Kidney (tissue), 14 donors: ENCODE data around the gene COPE. TPM values are rescaled to one million over a fixed set of nuclear protein-coding genes. Genes with fewer than 3 reads are reported as not detected.

Experiments
- DNase-seq, 5 donors: peaks; one replicate each; pipeline ENCODE4 v3.0.0-alpha.2; 2013 to 2020
- FAIRE-seq: peaks from 2 replicates; lab custom pipeline; 2012; peaks lifted over from hg19 to GRCh38; lab: Jason Lieb, UNC
- H3K27ac ChIP-seq, 2 donors: one replicate each; pipeline ENCODE4 v1.7.0; 2013; ENCODE audit warnings: low read depth in 2 of 2, low read length in 2 of 2, inconsistent platforms in 1 of 2
- H3K27me3 ChIP-seq: one replicate; pipeline ENCODE4 v1.7.1; 2013; ENCODE audit warnings: low read length, inconsistent platforms; ENCODE audit not compliant: control insufficient read depth, insufficient read depth
- H3K36me3 ChIP-seq, 3 donors: one replicate each; pipeline versions ENCODE4 v1.7.0 to v1.7.1; 2013; ENCODE audit warnings: low read length in 3 of 3, control low read depth in 1 of 3, inconsistent platforms in 1 of 3; ENCODE audit not compliant: insufficient read depth in 3 of 3, control insufficient read depth in 2 of 3
- H3K4me1 ChIP-seq, 3 donors: one replicate each; pipeline versions ENCODE4 v1.7.0 to v1.7.1; 2013; ENCODE audit warnings: low read length in 3 of 3, inconsistent platforms in 1 of 3, low read depth in 1 of 3; ENCODE audit not compliant: control insufficient read depth in 2 of 3, insufficient read depth in 2 of 3
- H3K4me3 ChIP-seq, 3 donors: one replicate each; pipeline versions ENCODE4 v1.7.0 to v1.8.1; 2013; ENCODE audit warnings: low read length in 3 of 3, control low read depth in 1 of 3, inconsistent platforms in 1 of 3
- H3K9ac ChIP-seq, 3 donors: one replicate each; pipeline versions ENCODE4 v1.7.0 to v1.7.1; 2013; ENCODE audit warnings: low read length in 3 of 3, control low read depth in 1 of 3, inconsistent platforms in 1 of 3
- H3K9me3 ChIP-seq, 3 donors: one replicate each; pipeline versions ENCODE4 v1.7.0 to v1.7.1; 2013; ENCODE audit warnings: low read length in 3 of 3, control low read depth in 1 of 3, inconsistent platforms in 1 of 3; ENCODE audit not compliant: control insufficient read depth in 2 of 3, insufficient read depth in 1 of 3
- CTCF ChIP-seq: IDR thresholded peaks from 3 replicates; pipeline ENCODE4 v1.5.1; 2012; ENCODE audit warnings: mild to moderate bottlenecking, moderate library complexity, borderline replicate concordance; ENCODE audit not compliant: insufficient read depth; ENCODE audit errors: extremely low read depth
- intact Hi-C: fragments of 100-400 bp; cut with DNase I; formaldehyde crosslinking; loops from one replicate; pipeline ENCODE4 v1.11.1; 2022
- polyA plus RNA-seq: library from polyadenylated mRNA; stranded (reverse); fragments of 350-450 nt; fragmentation: Illumina TruSeq; extraction: RNeasy Lipid Tissue Mini Kit (QIAGEN cat#74804); gene quantifications from one replicate; pipeline ENCODE4 v1.2.3, GENCODE V29; 2014; ENCODE audit warnings: low read depth, low replicate concordance; ENCODE audit not compliant: insufficient read depth
- total RNA-seq: library from RNA; stranded (reverse); fragmentation: NEBNext Ultra II Directional; extraction: Animal tissue kit (Norgen Biotek cat#: 25700); gene quantifications from one replicate; pipeline ENCODE4 v1.2.1, GENCODE V29; 2021
- donor health status: control.
- donor health status: control.
- donor health status: control.
- donor health status: control.
- donor health status: control.
- donor health status: DM: yes; HTN: yes; CAD: no.
- donor health status: Normal renal cell carcinoma (clear cell type).

COPE gene
- total and polyA plus RNA-seq, 2 donors from 2014 or later, result 166 to 263 TPM

GRCh38 chr19:18948075-18948975 is 29.1 kb upstream of the COPE start:
- TF ChIP-seq CTCF, result no peak
- DNase-seq, result no peak
- Histone ChIP-seq H3K36me3 (no peaks in the 10 kb centered on the region), H3K9ac (no peak overlapping the region), H3K4me1 (no peaks in the 10 kb centered on the region), H3K9me3 (no peaks in the 10 kb centered on the region), H3K27ac (no peak overlapping the region), H3K27me3 (no peaks in the 10 kb centered on the region), H3K4me3 (no peak overlapping the region)
- intact Hi-C loops, result no loop called here
- no peak for FAIRE-seq

GRCh38 chr19:18946918-18947317 is 27.7 kb upstream of the COPE start:
- no peak for FAIRE-seq
- no peak for TF ChIP-seq CTCF
- Histone ChIP-seq H3K27me3 (no peaks in the 10 kb centered on the region), H3K4me3 (no peak overlapping the region), H3K27ac (no peak overlapping the region), H3K9me3 (no peaks in the 10 kb centered on the region), H3K36me3 (no peaks in the 10 kb centered on the region), H3K4me1 (no peaks in the 10 kb centered on the region), H3K9ac (no peak overlapping the region)
- DNase-seq, result no peak
- intact Hi-C loops, result no loop called here

- Histone ChIP-seq H3K36me3 (no peaks in the 10 kb centered on the region), H3K9me3 (no peaks in the 10 kb centered on the region), H3K9ac (no peak overlapping the region), H3K4me1 (peaks cover 0 to 4% (median 3%) of the 10 kb centered on the region in 3 donors), H3K4me3 (no peak overlapping the region), H3K27ac (no peak overlapping the region), H3K27me3 (no peaks in the 10 kb centered on the region)
- no peak for TF ChIP-seq CTCF
- intact Hi-C loops, result no loop called here
- DNase-seq (no peak), FAIRE-seq (no peak)
Measured at GRCh38 chr19:18946335-18946734, 27.1 kb upstream of the COPE start.
